Activated CD8-positive, alpha-beta T cell treated with anti-CD3 and anti-CD28 coated beads, Interleukin-2, amount 10 ng/mL, durations not matched to agents 7 days and 5 days (primary cell): ENCODE measurements around the gene S100G. TPM values are rescaled to one million over a fixed set of nuclear protein-coding genes. Genes with fewer than 3 reads are reported as not detected.

Experiments used
- ATAC-seq: fragments of 150-1000 bp; cut with Tn5 transposase; one replicate; pipeline ENCODE4 v1.10.0; 2021; ENCODE audit warnings: moderate library complexity
- CTCF ChIA-PET: fragments of 350-600 bp; sonication (Branson Sonifier 250); formaldehyde crosslinking; loops from one replicate; lab custom pipeline; 2021; ENCODE audit warnings: antibody characterized with exemption; lab: Charles Lee
- POLR2A ChIA-PET: fragments of 350-600 bp; sonication (Branson Sonifier 250); formaldehyde crosslinking; loops from one replicate; lab custom pipeline; 2021; ENCODE audit warnings: antibody characterized with exemption; lab: Charles Lee
- DNase-seq: peaks from one replicate; pipeline ENCODE4 v3.0.0-alpha.2; 2020
- H3K27ac Mint-ChIP-seq: one replicate; pipeline ENCODE4 v1.8.0; 2021; ENCODE audit warnings: mild to moderate bottlenecking, mixed read lengths
- H3K27me3 Mint-ChIP-seq: one replicate; pipeline ENCODE4 v1.8.0; 2021; ENCODE audit warnings: low read depth, mixed read lengths
- H3K36me3 Mint-ChIP-seq: one replicate; pipeline ENCODE4 v1.8.0; 2021; ENCODE audit warnings: low read depth, mixed read lengths
- H3K4me1 Mint-ChIP-seq: one replicate; pipeline ENCODE4 v1.8.0; 2021; ENCODE audit warnings: low read depth, mixed read lengths
- H3K4me3 Mint-ChIP-seq: one replicate; pipeline ENCODE4 v1.8.0; 2021; ENCODE audit warnings: mild to moderate bottlenecking, mixed read lengths
- H3K9me3 Mint-ChIP-seq: one replicate; pipeline ENCODE4 v1.8.0; 2022; ENCODE audit warnings: mixed read lengths; ENCODE audit not compliant: insufficient read depth
- total RNA-seq, 2 experiments: library from RNA; stranded (reverse); gene quantifications; one replicate each; pipeline ENCODE4 v1.2.3, GENCODE V29; 2021

Gene S100G
- total RNA-seq, 2 experiments from 2014 or later: not detected

DNA sequence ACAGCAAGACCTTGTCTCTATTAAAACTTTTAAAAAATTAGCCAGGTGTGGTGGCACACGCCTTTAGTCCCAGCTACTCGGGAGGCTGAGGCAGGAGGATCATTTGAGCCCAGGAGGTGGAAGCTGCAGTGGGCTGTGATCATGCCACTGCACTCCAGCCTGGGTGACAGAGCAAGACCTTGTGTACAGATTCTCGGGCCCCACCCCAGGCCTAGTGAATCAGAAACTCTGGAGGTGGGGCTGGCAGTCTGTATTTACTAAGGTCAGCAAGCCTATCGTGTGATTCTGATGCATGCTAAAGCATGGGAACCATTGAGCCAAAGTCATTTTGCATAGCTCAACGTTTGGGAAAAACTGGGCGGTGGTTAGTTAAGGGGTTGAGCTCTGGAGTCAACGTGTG lies 3.5 kb downstream of the S100G start:
- POLR2A ChIA-PET: no interaction called here
- Mint-ChIP-seq H3K4me1 (no peaks in the 10 kb centered on the region), H3K27me3 (no peaks in the 10 kb centered on the region), H3K9me3 (no peaks in the 10 kb centered on the region), H3K36me3 (no peaks in the 10 kb centered on the region), H3K27ac (no peak overlapping the region), H3K4me3 (no peak overlapping the region)
- DNase-seq (no peak), ATAC-seq (no peak)
- CTCF ChIA-PET: interaction anchor here (1.3 kb wide), 1 partner anchor 216 kb away, joined by 3 read pairs; no protein-coding TSS in a partner anchor

GRCh38 chrX:16654093-16654492 lies 4.1 kb downstream of the S100G start:
- Mint-ChIP-seq H3K9me3 (no peaks in the 10 kb centered on the region), H3K27ac (no peak overlapping the region), H3K4me1 (no peaks in the 10 kb centered on the region), H3K27me3 (no peaks in the 10 kb centered on the region), H3K4me3 (no peak overlapping the region), H3K36me3 (no peaks in the 10 kb centered on the region)
- CTCF ChIA-PET: interaction anchor here (1.3 kb wide), 1 partner anchor 217 kb away, joined by 3 read pairs; no protein-coding TSS in a partner anchor
- ATAC-seq: no peak
- POLR2A ChIA-PET: no interaction called here
- no peak for DNase-seq

- Mint-ChIP-seq H3K4me3 (no peak overlapping the region), H3K27ac (no peak overlapping the region), H3K9me3 (no peaks in the 10 kb centered on the region), H3K36me3 (no peaks in the 10 kb centered on the region), H3K27me3 (no peaks in the 10 kb centered on the region), H3K4me1 (no peaks in the 10 kb centered on the region)
- DNase-seq (no peak), ATAC-seq (no peak)
- POLR2A ChIA-PET: no interaction called here
- CTCF ChIA-PET: no interaction called here
Observed at GRCh38 chrX:16658284-16658683, 8.3 kb downstream of the S100G start.

DNA sequence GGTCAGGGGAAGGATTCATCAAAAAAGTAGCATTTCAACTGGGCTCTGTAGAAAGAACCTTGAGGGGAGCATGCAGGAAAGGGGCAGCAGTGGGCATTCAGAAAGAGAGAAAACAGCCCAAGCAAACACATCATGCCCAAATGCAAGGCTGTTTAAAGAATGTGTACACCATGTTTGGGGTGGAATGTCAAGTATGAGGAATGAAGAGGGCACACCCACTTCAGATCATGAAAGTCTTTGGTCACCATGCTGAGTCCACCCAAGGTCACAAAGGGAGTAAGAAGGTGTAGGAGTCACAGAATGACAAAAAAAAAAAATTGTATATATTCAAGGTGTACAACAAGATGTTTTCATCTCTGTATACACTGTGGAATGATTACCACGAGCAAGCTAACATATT lies 9.4 kb downstream of the S100G start:
- ATAC-seq (no peak), DNase-seq (no peak)
- H3K27ac Mint-ChIP-seq: no peak overlapping the region
- H3K36me3 Mint-ChIP-seq: no peaks in the 10 kb centered on the region
- H3K27me3 Mint-ChIP-seq: no peaks in the 10 kb centered on the region
- ChIA-PET POLR2A (no interaction called here), CTCF (no interaction called here)
- H3K9me3 Mint-ChIP-seq: no peaks in the 10 kb centered on the region
- H3K4me3 Mint-ChIP-seq: no peak overlapping the region
- no peaks in the 10 kb centered on the region for H3K4me1 Mint-ChIP-seq

DNA sequence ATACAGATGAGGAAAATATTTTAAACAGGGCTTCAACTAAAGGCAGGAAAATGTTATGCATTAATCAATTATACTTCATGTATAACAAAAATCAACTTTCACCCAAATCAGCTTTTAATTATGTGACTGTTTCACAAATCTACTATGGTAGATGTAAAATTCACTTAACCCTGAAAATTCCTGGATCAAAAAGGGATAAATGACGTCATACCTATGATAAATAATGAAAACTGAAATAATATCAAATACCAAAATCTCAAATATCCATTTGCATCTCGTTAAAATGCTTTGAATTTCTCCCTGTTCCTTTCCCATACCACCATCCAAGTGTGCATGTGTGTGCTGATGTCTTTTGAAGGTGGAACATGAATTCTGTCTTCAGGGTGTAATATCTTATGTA lies 11.5 kb downstream of the S100G start:
- Mint-ChIP-seq H3K27me3 (no peaks in the 10 kb centered on the region), H3K4me3 (no peak overlapping the region), H3K4me1 (no peaks in the 10 kb centered on the region), H3K9me3 (no peaks in the 10 kb centered on the region), H3K36me3 (peaks cover 3% of the 10 kb centered on the region), H3K27ac (no peak overlapping the region)
- ChIA-PET POLR2A (no interaction called here), CTCF (no interaction called here)
- no peak for ATAC-seq
- no peak for DNase-seq

GRCh38 chrX:16662402-16662801 lies 12.4 kb downstream of the S100G start:
- POLR2A ChIA-PET: no interaction called here
- DNase-seq (no peak), ATAC-seq (no peak)
- Mint-ChIP-seq H3K4me3 (no peak overlapping the region), H3K27ac (no peak overlapping the region), H3K4me1 (no peaks in the 10 kb centered on the region), H3K36me3 (peaks cover 3% of the 10 kb centered on the region), H3K27me3 (no peaks in the 10 kb centered on the region), H3K9me3 (no peaks in the 10 kb centered on the region)
- CTCF ChIA-PET: no interaction called here

DNA sequence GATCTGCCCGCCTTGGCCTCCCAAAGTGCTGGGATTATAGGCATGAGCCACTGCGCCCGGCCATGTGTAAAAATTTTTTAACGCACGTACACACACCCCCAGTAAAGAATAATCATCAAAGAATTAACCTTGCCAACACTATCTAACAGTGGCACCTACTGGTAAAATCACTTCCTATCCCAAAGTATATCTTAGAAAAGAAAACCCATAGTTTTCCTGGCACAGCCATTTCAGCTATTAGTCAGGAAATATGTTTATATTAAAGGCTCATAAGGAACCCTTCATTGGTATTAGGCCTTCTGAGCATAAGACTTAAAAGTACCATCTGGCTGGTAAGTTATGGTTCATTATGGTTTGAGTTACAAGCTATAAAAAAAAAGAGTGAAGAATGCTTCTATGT lies 14.1 kb downstream of the S100G start:
- Mint-ChIP-seq H3K27ac (no peak overlapping the region), H3K4me1 (no peaks in the 10 kb centered on the region), H3K27me3 (no peaks in the 10 kb centered on the region), H3K4me3 (no peak overlapping the region), H3K36me3 (peaks cover 3% of the 10 kb centered on the region), H3K9me3 (no peaks in the 10 kb centered on the region)
- POLR2A ChIA-PET: no interaction called here
- no peak for DNase-seq
- CTCF ChIA-PET: interaction anchor here (1.1 to 1.4 kb wide), 2 partner anchors 32 to 228 kb away, joined by 3 to 5 read pairs; no protein-coding TSS in a partner anchor
- ATAC-seq: no peak

GRCh38 chrX:16664626-16665025 lies 14.7 kb downstream of the S100G start:
- Mint-ChIP-seq H3K27ac (no peak overlapping the region), H3K27me3 (no peaks in the 10 kb centered on the region), H3K4me1 (no peaks in the 10 kb centered on the region), H3K9me3 (no peaks in the 10 kb centered on the region), H3K4me3 (no peak overlapping the region), H3K36me3 (peaks cover 3% of the 10 kb centered on the region)
- DNase-seq: no peak
- POLR2A ChIA-PET: no interaction called here
- no peak for ATAC-seq
- CTCF ChIA-PET: interaction anchor here (1.1 to 1.4 kb wide), 2 partner anchors 31 to 228 kb away, joined by 3 to 5 read pairs; no protein-coding TSS in a partner anchor

- Mint-ChIP-seq H3K4me1 (no peaks in the 10 kb centered on the region), H3K27me3 (no peaks in the 10 kb centered on the region), H3K9me3 (no peaks in the 10 kb centered on the region), H3K36me3 (peaks cover 3% of the 10 kb centered on the region), H3K27ac (no peak overlapping the region), H3K4me3 (no peak overlapping the region)
- DNase-seq (no peak), ATAC-seq (no peak)
- ChIA-PET CTCF (no interaction called here), POLR2A (no interaction called here)
Observed at GRCh38 chrX:16665089-16665488, 15.1 kb downstream of the S100G start.

- Mint-ChIP-seq H3K4me3 (no peak overlapping the region), H3K27ac (no peak overlapping the region), H3K9me3 (no peaks in the 10 kb centered on the region), H3K27me3 (no peaks in the 10 kb centered on the region), H3K4me1 (no peaks in the 10 kb centered on the region), H3K36me3 (peaks cover 3% of the 10 kb centered on the region)
- ChIA-PET POLR2A (no interaction called here), CTCF (no interaction called here)
- DNase-seq (no peak), ATAC-seq (no peak)
Observed at GRCh38 chrX:16666541-16666940, 16.6 kb downstream of the S100G start.

DNA sequence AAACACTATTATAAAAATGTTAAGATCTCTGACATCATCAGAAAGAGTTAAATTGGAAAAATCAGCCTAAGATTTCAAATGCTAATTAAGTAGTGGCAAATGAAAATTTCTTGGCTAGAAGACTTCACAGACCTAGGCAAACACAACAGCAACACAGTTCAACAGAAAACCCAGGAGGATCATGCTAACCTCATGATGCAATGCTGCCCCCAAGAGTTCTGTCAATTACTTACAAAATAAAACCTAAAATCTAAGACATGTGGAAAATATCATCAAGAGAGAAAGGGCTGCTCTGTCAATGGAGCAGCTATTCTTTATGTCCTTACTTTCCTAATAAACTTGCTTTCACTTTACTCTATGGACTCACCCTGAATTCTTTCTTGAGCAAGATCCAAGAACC lies 21.0 kb downstream of the S100G start:
- H3K4me3 Mint-ChIP-seq: no peak overlapping the region
- no peaks in the 10 kb centered on the region for H3K4me1 Mint-ChIP-seq
- H3K27me3 Mint-ChIP-seq: no peaks in the 10 kb centered on the region
- no peak overlapping the region for H3K27ac Mint-ChIP-seq
- CTCF ChIA-PET: interaction anchor here (0.6 to 1.5 kb wide), 3 partner anchors 227 to 529 kb away, joined by 3 to 5 read pairs (median 5); no protein-coding TSS in a partner anchor
- peaks cover 2% of the 10 kb centered on the region for H3K36me3 Mint-ChIP-seq
- ATAC-seq (peak; percentile 44), DNase-seq (peak; percentile 41)
- POLR2A ChIA-PET: no interaction called here
- H3K9me3 Mint-ChIP-seq: no peaks in the 10 kb centered on the region

DNA sequence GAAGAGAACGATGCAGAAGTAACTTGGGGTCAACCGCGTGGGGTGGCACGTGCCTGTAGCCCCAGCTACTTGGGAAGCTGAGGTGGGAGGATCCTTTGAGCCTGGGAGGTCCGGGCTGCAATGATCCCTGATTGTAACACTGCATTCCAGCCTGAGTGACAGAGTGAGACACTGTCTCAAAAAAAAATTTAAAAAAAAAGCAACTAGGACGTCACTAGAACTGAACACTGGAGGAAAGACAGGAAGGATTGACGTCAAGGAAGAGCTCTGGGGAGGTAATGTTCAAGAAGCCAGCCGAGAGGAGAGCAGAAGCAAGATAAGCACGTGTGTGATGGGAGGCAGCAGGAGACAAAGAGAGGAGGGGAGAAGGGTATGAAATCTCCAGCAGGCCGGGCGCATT lies 28.7 kb downstream of the S100G start:
- no peaks in the 10 kb centered on the region for H3K4me1 Mint-ChIP-seq
- H3K36me3 Mint-ChIP-seq: peaks cover 3% of the 10 kb centered on the region

More for the DNA sequence above, 28.7 kb downstream of the S100G start:
- ATAC-seq: no peak
- ChIA-PET CTCF (no interaction called here), POLR2A (no interaction called here)
- no peaks in the 10 kb centered on the region for H3K9me3 Mint-ChIP-seq
- no peak for DNase-seq
- no peak overlapping the region for H3K27ac Mint-ChIP-seq
- H3K27me3 Mint-ChIP-seq: no peaks in the 10 kb centered on the region
- H3K4me3 Mint-ChIP-seq: no peak overlapping the region
